Activated CD4-positive, alpha-beta memory T cell treated with anti-CD3 and anti-CD28 coated beads, Interleukin-2, amount 10 ng/mL, durations not matched to agents 7 days and 5 days (primary cell): Measurements from ENCODE around the gene LUZP2. TPM values are rescaled to one million over a fixed set of nuclear protein-coding genes. Genes with fewer than 3 reads are reported as not detected.

Experiments
- CTCF ChIA-PET: fragments of 350-600 bp; sonication (Branson Sonifier 250); formaldehyde crosslinking; loops from one replicate; lab custom pipeline; 2021; ENCODE audit warnings: antibody characterized with exemption, inconsistent platforms; lab: Charles Lee
- POLR2A ChIA-PET: fragments of 350-600 bp; sonication (Branson Sonifier 250); formaldehyde crosslinking; loops from one replicate; lab custom pipeline; 2021; ENCODE audit warnings: antibody characterized with exemption; lab: Charles Lee
- DNase-seq: peaks from one replicate; pipeline ENCODE4 v3.0.0-alpha.2; 2020
- H3K27ac Mint-ChIP-seq: one replicate; pipeline ENCODE4 v1.8.0; 2021; ENCODE audit warnings: mild to moderate bottlenecking, mixed read lengths
- H3K27me3 Mint-ChIP-seq: one replicate; pipeline ENCODE4 v1.8.0; 2021; ENCODE audit warnings: mixed read lengths
- H3K36me3 Mint-ChIP-seq: one replicate; pipeline ENCODE4 v1.8.0; 2021; ENCODE audit warnings: low read depth, mixed read lengths
- H3K4me1 Mint-ChIP-seq: one replicate; pipeline ENCODE4 v1.8.0; 2021; ENCODE audit warnings: mixed read lengths
- H3K4me3 Mint-ChIP-seq: one replicate; pipeline ENCODE4 v1.8.0; 2021; ENCODE audit warnings: mild to moderate bottlenecking, mixed read lengths
- H3K9me3 Mint-ChIP-seq: one replicate; pipeline ENCODE4 v1.8.0; 2021; ENCODE audit warnings: mixed read lengths
- total RNA-seq, 2 experiments: library from RNA; stranded (reverse); gene quantifications; one replicate each; pipeline ENCODE4 v1.2.3, GENCODE V29; 2021

LUZP2 gene
- total RNA-seq, 2 experiments from 2014 or later: not detected

- H3K27ac Mint-ChIP-seq: no peak overlapping the region
- DNase-seq: no peak
- peaks cover 2% of the 10 kb centered on the region for H3K9me3 Mint-ChIP-seq
- no peaks in the 10 kb centered on the region for H3K27me3 Mint-ChIP-seq
- no peak overlapping the region for H3K4me3 Mint-ChIP-seq
- H3K4me1 Mint-ChIP-seq: no peaks in the 10 kb centered on the region
- ChIA-PET POLR2A (no interaction called here), CTCF (no interaction called here)
- H3K36me3 Mint-ChIP-seq: no peaks in the 10 kb centered on the region
Measured at GRCh38 chr11:24623121-24623520, 126.3 kb downstream of the LUZP2 start.

- Mint-ChIP-seq H3K27ac (no peak overlapping the region), H3K27me3 (no peaks in the 10 kb centered on the region), H3K4me1 (no peaks in the 10 kb centered on the region), H3K36me3 (no peaks in the 10 kb centered on the region), H3K4me3 (no peak overlapping the region), H3K9me3 (peaks cover 2% of the 10 kb centered on the region)
- no peak for DNase-seq
- CTCF ChIA-PET: no interaction called here
- POLR2A ChIA-PET: no interaction called here
Measured at GRCh38 chr11:24624432-24624831, 127.6 kb downstream of the LUZP2 start.

- CTCF ChIA-PET: no interaction called here
- POLR2A ChIA-PET: no interaction called here
- Mint-ChIP-seq H3K4me1 (no peaks in the 10 kb centered on the region), H3K27me3 (no peaks in the 10 kb centered on the region), H3K4me3 (no peak overlapping the region), H3K9me3 (peaks cover 2% of the 10 kb centered on the region), H3K27ac (no peak overlapping the region), H3K36me3 (no peaks in the 10 kb centered on the region)
- no peak for DNase-seq
Measured at GRCh38 chr11:24625975-24626374, 129.1 kb downstream of the LUZP2 start.

GRCh38 chr11:24628224-24628776, 131.4 kb downstream of the LUZP2 start:
- H3K27ac Mint-ChIP-seq: no peak overlapping the region
- no peak for DNase-seq
- H3K27me3 Mint-ChIP-seq: no peaks in the 10 kb centered on the region
- POLR2A ChIA-PET: no interaction called here
- H3K36me3 Mint-ChIP-seq: no peaks in the 10 kb centered on the region
- no peaks in the 10 kb centered on the region for H3K4me1 Mint-ChIP-seq
- no peak overlapping the region for H3K4me3 Mint-ChIP-seq
- H3K9me3 Mint-ChIP-seq: peaks cover 7% of the 10 kb centered on the region
- CTCF ChIA-PET: no interaction called here

GRCh38 chr11:24634606-24635160, 137.8 kb downstream of the LUZP2 start:
- no peaks in the 10 kb centered on the region for H3K27me3 Mint-ChIP-seq
- POLR2A ChIA-PET: no interaction called here
- CTCF ChIA-PET: no interaction called here
- no peak for DNase-seq
- H3K9me3 Mint-ChIP-seq: peaks cover 7% of the 10 kb centered on the region
- H3K27ac Mint-ChIP-seq: no peak overlapping the region
- H3K4me1 Mint-ChIP-seq: no peaks in the 10 kb centered on the region
- no peak overlapping the region for H3K4me3 Mint-ChIP-seq
- no peaks in the 10 kb centered on the region for H3K36me3 Mint-ChIP-seq

- no peak overlapping the region for H3K27ac Mint-ChIP-seq
- CTCF ChIA-PET: no interaction called here
- DNase-seq: no peak
- H3K9me3 Mint-ChIP-seq: peaks cover 7% of the 10 kb centered on the region
- no peak overlapping the region for H3K4me3 Mint-ChIP-seq
- no peaks in the 10 kb centered on the region for H3K4me1 Mint-ChIP-seq
- H3K36me3 Mint-ChIP-seq: no peaks in the 10 kb centered on the region
- POLR2A ChIA-PET: no interaction called here
- H3K27me3 Mint-ChIP-seq: no peaks in the 10 kb centered on the region
Measured at GRCh38 chr11:24635588-24636290, 138.9 kb downstream of the LUZP2 start.

GRCh38 chr11:24636291-24636629, 139.4 kb downstream of the LUZP2 start:
- ChIA-PET CTCF (no interaction called here), POLR2A (no interaction called here)
- no peaks in the 10 kb centered on the region for H3K27me3 Mint-ChIP-seq

GRCh38 chr11:24637520-24637919, 140.7 kb downstream of the LUZP2 start:
- Mint-ChIP-seq H3K9me3 (no peaks in the 10 kb centered on the region), H3K27me3 (no peaks in the 10 kb centered on the region), H3K4me3 (no peak overlapping the region), H3K36me3 (no peaks in the 10 kb centered on the region), H3K27ac (no peak overlapping the region), H3K4me1 (no peaks in the 10 kb centered on the region)
- ChIA-PET POLR2A (no interaction called here), CTCF (no interaction called here)
- DNase-seq: no peak

More at GRCh38 chr11:24636291-24636629, 139.4 kb downstream of the LUZP2 start:
- no peaks in the 10 kb centered on the region for H3K4me1 Mint-ChIP-seq
- no peak for DNase-seq
- H3K27ac Mint-ChIP-seq: no peak overlapping the region
- no peak overlapping the region for H3K4me3 Mint-ChIP-seq
- H3K9me3 Mint-ChIP-seq: peaks cover 5% of the 10 kb centered on the region
- no peaks in the 10 kb centered on the region for H3K36me3 Mint-ChIP-seq

- no peaks in the 10 kb centered on the region for H3K9me3 Mint-ChIP-seq
- H3K4me1 Mint-ChIP-seq: no peaks in the 10 kb centered on the region
- POLR2A ChIA-PET: no interaction called here
- no peak overlapping the region for H3K27ac Mint-ChIP-seq
- no peak overlapping the region for H3K4me3 Mint-ChIP-seq
- CTCF ChIA-PET: no interaction called here
- no peak for DNase-seq
- no peaks in the 10 kb centered on the region for H3K36me3 Mint-ChIP-seq
- no peaks in the 10 kb centered on the region for H3K27me3 Mint-ChIP-seq
Measured at GRCh38 chr11:24642648-24643047, 145.8 kb downstream of the LUZP2 start.

GRCh38 chr11:24645563-24645962, 148.7 kb downstream of the LUZP2 start:
- no peak for DNase-seq
- POLR2A ChIA-PET: no interaction called here
- H3K27ac Mint-ChIP-seq: no peak overlapping the region

GRCh38 chr11:24651873-24652272, 155.0 kb downstream of the LUZP2 start:
- H3K36me3 Mint-ChIP-seq: no peaks in the 10 kb centered on the region
- no peak overlapping the region for H3K27ac Mint-ChIP-seq
- H3K4me3 Mint-ChIP-seq: no peak overlapping the region
- H3K9me3 Mint-ChIP-seq: peaks cover 6% of the 10 kb centered on the region
- H3K4me1 Mint-ChIP-seq: no peaks in the 10 kb centered on the region
- DNase-seq: no peak
- H3K27me3 Mint-ChIP-seq: no peaks in the 10 kb centered on the region
- ChIA-PET POLR2A (no interaction called here), CTCF (no interaction called here)

More at GRCh38 chr11:24645563-24645962, 148.7 kb downstream of the LUZP2 start:
- H3K4me1 Mint-ChIP-seq: no peaks in the 10 kb centered on the region
- no peaks in the 10 kb centered on the region for H3K27me3 Mint-ChIP-seq
- no peaks in the 10 kb centered on the region for H3K36me3 Mint-ChIP-seq
- no peak overlapping the region for H3K4me3 Mint-ChIP-seq
- CTCF ChIA-PET: no interaction called here
- H3K9me3 Mint-ChIP-seq: peaks cover 4% of the 10 kb centered on the region

- H3K27me3 Mint-ChIP-seq: no peaks in the 10 kb centered on the region
- H3K9me3 Mint-ChIP-seq: peaks cover 4% of the 10 kb centered on the region
- H3K27ac Mint-ChIP-seq: no peak overlapping the region
- H3K4me3 Mint-ChIP-seq: no peak overlapping the region
- ChIA-PET POLR2A (no interaction called here), CTCF (no interaction called here)
- no peaks in the 10 kb centered on the region for H3K4me1 Mint-ChIP-seq
- no peak for DNase-seq
- H3K36me3 Mint-ChIP-seq: no peaks in the 10 kb centered on the region
Measured at GRCh38 chr11:24653901-24654300, 157.0 kb downstream of the LUZP2 start.

GRCh38 chr11:24661331-24661730, 164.5 kb downstream of the LUZP2 start:
- Mint-ChIP-seq H3K9me3 (peaks cover 16% of the 10 kb centered on the region), H3K27ac (no peak overlapping the region), H3K4me3 (no peak overlapping the region), H3K36me3 (no peaks in the 10 kb centered on the region), H3K27me3 (no peaks in the 10 kb centered on the region), H3K4me1 (no peaks in the 10 kb centered on the region)
- no peak for DNase-seq
- ChIA-PET POLR2A (no interaction called here), CTCF (no interaction called here)

- POLR2A ChIA-PET: no interaction called here
- no peaks in the 10 kb centered on the region for H3K27me3 Mint-ChIP-seq
- no peak for DNase-seq
- H3K27ac Mint-ChIP-seq: no peak overlapping the region
- peaks cover 14% of the 10 kb centered on the region for H3K9me3 Mint-ChIP-seq
- no peak overlapping the region for H3K4me3 Mint-ChIP-seq
- CTCF ChIA-PET: no interaction called here
- H3K4me1 Mint-ChIP-seq: no peaks in the 10 kb centered on the region
- no peaks in the 10 kb centered on the region for H3K36me3 Mint-ChIP-seq
Measured at GRCh38 chr11:24664399-24664798, 167.5 kb downstream of the LUZP2 start.
